DOHH2 (cell line): ENCODE results near the gene ELANE.

Experiments
- H3F3A ChIP-seq: fragments of 200-600 bp; sonication (generic), shearing (Covaris generic); 2 replicates; pipeline ENCODE4 v1.6.0; 2016; ENCODE audit warnings: antibody characterized with exemption, mild to moderate bottlenecking; ENCODE audit not compliant: control insufficient read depth, insufficient read depth
- H3K27ac ChIP-seq: fragments of 200-600 bp; sonication (generic); 2 replicates; pipeline ENCODE4 v1.5.1; 2014; ENCODE audit warnings: low read depth, mild to moderate bottlenecking, low read length, moderate library complexity
- H3K27me3 ChIP-seq: fragments of 200-600 bp; sonication (generic); 2 replicates; pipeline ENCODE4 v1.6.1; 2014; ENCODE audit warnings: mild to moderate bottlenecking, low read length, mixed read lengths; ENCODE audit not compliant: control insufficient read depth
- H3K36me3 ChIP-seq: fragments of 200-600 bp; sonication (generic); 2 replicates; pipeline ENCODE4 v1.6.1; 2014; ENCODE audit warnings: mild to moderate bottlenecking, low read length, moderate library complexity, mixed read lengths; ENCODE audit not compliant: control insufficient read depth
- H3K4me1 ChIP-seq: fragments of 200-600 bp; sonication (generic); 2 replicates; pipeline ENCODE4 v1.6.1; 2014; ENCODE audit warnings: mild to moderate bottlenecking, low read length, mixed read lengths; ENCODE audit not compliant: control insufficient read depth
- H3K4me2 ChIP-seq: fragments of 200-600 bp; sonication (generic); 2 replicates; pipeline ENCODE4 v1.6.0; 2014; ENCODE audit warnings: mild to moderate bottlenecking, low read length, moderate library complexity
- H3K4me3 ChIP-seq: fragments of 200-600 bp; sonication (generic); 2 replicates; pipeline ENCODE4 v1.5.1; 2014; ENCODE audit warnings: mild to moderate bottlenecking, low read length, mixed read lengths
- H3K79me2 ChIP-seq: fragments of 200-600 bp; sonication (generic); 2 replicates; pipeline ENCODE4 v1.6.1; 2014; ENCODE audit warnings: mild to moderate bottlenecking, low read length, mixed read lengths; ENCODE audit not compliant: control insufficient read depth
- H3K9me2 ChIP-seq: fragments of 200-600 bp; sonication (generic); replicated peaks from 2 replicates; pipeline ENCODE4 v1.6.1; 2014; ENCODE audit warnings: mild to moderate bottlenecking, low read length, mixed read lengths; ENCODE audit not compliant: control insufficient read depth
- H3K9me3 ChIP-seq: fragments of 200-600 bp; sonication (generic); 2 replicates; pipeline ENCODE4 v1.6.1; 2014; ENCODE audit warnings: antibody characterized with exemption, low read length, mixed read lengths; ENCODE audit not compliant: control insufficient read depth, insufficient read depth
- H4K20me1 ChIP-seq: fragments of 200-600 bp; sonication (generic); 2 replicates; pipeline ENCODE4 v1.6.0; 2014; ENCODE audit warnings: low read depth, mild to moderate bottlenecking, antibody characterized with exemption, low read length, moderate library complexity; ENCODE audit not compliant: control insufficient read depth, insufficient read depth
- EZH2phosphoT487 ChIP-seq: fragments of 200-600 bp; sonication (generic); IDR thresholded peaks from 2 replicates; pipeline ENCODE4 v1.6.1; 2017; ENCODE audit warnings: borderline replicate concordance, mild to moderate bottlenecking, antibody characterized with exemption, low read length, moderate library complexity, mixed read lengths
- TF ChIP-seq, protein P1 (sequence below): fragments of 200-600 bp; sonication (generic); IDR thresholded peaks from one replicate; pipeline ENCODE4 v1.5.1; 2014; ENCODE audit warnings: antibody characterized with exemption, mild to moderate bottlenecking, low read depth, low read length; ENCODE audit not compliant: poor library complexity, severe bottlenecking

ELANE gene

GRCh38 chr19:879711-880438 lies 27.8 kb downstream of the ELANE start:
- H3K79me2 ChIP-seq = no peaks in the 10 kb centered on the region
- H3K4me3 ChIP-seq = no peak overlapping the region
- H3F3A ChIP-seq = no peaks in the 10 kb centered on the region
- H4K20me1 ChIP-seq = no peaks in the 10 kb centered on the region
- H3K4me2 ChIP-seq = no peak overlapping the region
- H3K27ac ChIP-seq = no peak overlapping the region
- TF ChIP-seq EZH2phosphoT487 = no peak
- TF ChIP-seq, protein P1, sequence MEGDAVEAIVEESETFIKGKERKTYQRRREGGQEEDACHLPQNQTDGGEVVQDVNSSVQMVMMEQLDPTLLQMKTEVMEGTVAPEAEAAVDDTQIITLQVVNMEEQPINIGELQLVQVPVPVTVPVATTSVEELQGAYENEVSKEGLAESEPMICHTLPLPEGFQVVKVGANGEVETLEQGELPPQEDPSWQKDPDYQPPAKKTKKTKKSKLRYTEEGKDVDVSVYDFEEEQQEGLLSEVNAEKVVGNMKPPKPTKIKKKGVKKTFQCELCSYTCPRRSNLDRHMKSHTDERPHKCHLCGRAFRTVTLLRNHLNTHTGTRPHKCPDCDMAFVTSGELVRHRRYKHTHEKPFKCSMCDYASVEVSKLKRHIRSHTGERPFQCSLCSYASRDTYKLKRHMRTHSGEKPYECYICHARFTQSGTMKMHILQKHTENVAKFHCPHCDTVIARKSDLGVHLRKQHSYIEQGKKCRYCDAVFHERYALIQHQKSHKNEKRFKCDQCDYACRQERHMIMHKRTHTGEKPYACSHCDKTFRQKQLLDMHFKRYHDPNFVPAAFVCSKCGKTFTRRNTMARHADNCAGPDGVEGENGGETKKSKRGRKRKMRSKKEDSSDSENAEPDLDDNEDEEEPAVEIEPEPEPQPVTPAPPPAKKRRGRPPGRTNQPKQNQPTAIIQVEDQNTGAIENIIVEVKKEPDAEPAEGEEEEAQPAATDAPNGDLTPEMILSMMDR = no peak
- H3K4me1 ChIP-seq = no peaks in the 10 kb centered on the region
- no peaks in the 10 kb centered on the region for H3K9me3 ChIP-seq
- H3K9me2 ChIP-seq = no peaks in the 10 kb centered on the region
- peaks cover 3% of the 10 kb centered on the region; the same call in 1 of the 2 replicates for H3K36me3 ChIP-seq
- H3K27me3 ChIP-seq = no peaks in the 10 kb centered on the region

DNA sequence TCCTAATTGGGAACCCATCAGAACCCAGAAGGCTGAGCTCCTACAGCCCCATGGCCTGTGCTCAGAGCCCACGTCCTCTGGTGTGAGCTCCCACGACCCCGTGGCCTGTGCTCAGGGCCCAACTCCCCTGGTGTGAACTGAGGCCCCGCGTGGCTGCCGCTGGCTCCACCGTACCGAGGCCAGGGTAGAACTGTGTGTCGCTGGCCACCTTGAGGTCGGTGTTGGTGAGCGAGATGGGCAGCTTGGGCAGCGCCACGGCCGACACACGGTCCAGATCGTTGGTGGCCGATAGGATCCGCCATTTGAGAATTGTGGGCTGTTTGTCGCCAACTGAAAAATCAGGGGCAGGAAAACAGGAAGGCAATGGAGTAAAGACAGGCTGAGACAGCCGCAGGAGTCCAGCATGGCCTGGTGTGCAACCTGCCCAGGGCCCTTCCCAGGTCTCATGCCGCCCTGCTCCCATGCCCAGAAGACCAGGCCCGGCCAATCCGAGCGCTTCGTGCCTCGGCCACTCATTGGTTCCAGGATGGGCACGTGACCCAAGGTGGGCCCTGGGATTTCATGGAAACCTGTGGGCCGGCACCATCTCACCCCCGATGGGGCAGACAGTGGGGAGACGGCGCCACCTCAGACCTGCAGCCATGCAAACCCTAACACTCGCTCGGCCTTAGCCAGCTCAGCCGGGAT lies 29.4 kb downstream of the ELANE start:
- H3K9me2 ChIP-seq = no peaks in the 10 kb centered on the region
- no peaks in the 10 kb centered on the region for H3K4me1 ChIP-seq
- no peaks in the 10 kb centered on the region for H3K9me3 ChIP-seq
- no peaks in the 10 kb centered on the region for H3K27me3 ChIP-seq
- H3K36me3 ChIP-seq = peaks cover 5% of the 10 kb centered on the region; the same call in 1 of the 2 replicates
- TF ChIP-seq, protein P1 = no peak
- no peak for TF ChIP-seq EZH2phosphoT487
- no peak overlapping the region for H3K27ac ChIP-seq
- no peak overlapping the region for H3K4me2 ChIP-seq
- H4K20me1 ChIP-seq = no peaks in the 10 kb centered on the region
- H3K4me3 ChIP-seq = no peak overlapping the region
- no peaks in the 10 kb centered on the region for H3F3A ChIP-seq
- no peaks in the 10 kb centered on the region for H3K79me2 ChIP-seq

DNA sequence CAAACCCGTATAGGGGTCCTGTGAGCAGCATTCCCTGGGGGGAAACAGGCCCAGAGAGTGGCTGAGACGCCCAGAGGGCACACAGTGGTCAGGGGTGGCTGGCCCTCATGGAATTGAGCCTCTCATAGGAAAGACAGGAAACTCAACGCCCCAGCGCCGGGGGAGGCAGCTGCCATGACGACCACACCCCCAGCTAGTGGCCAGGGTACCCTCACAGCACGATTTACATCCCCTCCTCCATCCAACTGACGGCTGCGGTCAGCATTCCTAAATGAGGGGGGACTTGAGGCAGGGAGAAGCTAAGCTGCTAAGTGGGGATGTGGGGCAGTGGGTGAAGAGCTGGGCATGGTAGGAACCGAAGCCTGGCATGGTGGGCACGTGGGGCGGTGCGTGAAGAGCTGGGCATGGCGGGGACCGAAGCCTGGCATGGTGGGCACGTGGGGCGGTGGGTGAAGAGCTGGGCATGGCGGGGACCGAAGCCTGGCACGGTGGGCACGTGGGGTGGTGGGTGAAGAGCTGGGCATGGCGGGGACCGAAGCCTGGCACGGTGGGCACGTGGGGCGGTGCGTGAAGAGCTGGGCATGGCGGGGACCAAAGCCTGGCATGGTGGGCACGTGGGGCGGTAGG lies 30.9 kb downstream of the ELANE start:
- Histone ChIP-seq H3K4me3 (no peak overlapping the region), H3K27me3 (no peaks in the 10 kb centered on the region), H3K9me3 (no peaks in the 10 kb centered on the region), H3K79me2 (no peaks in the 10 kb centered on the region), H3F3A (no peaks in the 10 kb centered on the region), H3K36me3 (peaks cover 5% of the 10 kb centered on the region; the same call in 1 of the 2 replicates), H3K9me2 (no peaks in the 10 kb centered on the region), H4K20me1 (no peaks in the 10 kb centered on the region), H3K4me1 (no peaks in the 10 kb centered on the region), H3K4me2 (no peak overlapping the region), H3K27ac (no peak overlapping the region)
- no peak for TF ChIP-seq EZH2phosphoT487
- TF ChIP-seq, protein P1 = no peak
